HepG2 (cell line): ENCODE measurements around the gene RNASE4. TPM values are rescaled to one million over a fixed set of nuclear protein-coding genes. Genes with fewer than 3 reads are reported as not detected.
A peak's percentile ranks its signal among the peaks of the same experiment; 100 is the strongest.

Source experiments
- ATF3 ChIP-seq: sonication (generic); formaldehyde crosslinking; IDR thresholded peaks from 2 replicates; pipeline ENCODE4 v1.4.0; 2020; ENCODE audit warnings: missing genetic modification reagents
- BCL3 ChIP-seq: sonication (generic); formaldehyde crosslinking; IDR thresholded peaks from 2 replicates; pipeline ENCODE4 v1.5.1; 2020; ENCODE audit warnings: mild to moderate bottlenecking, missing genetic modification reagents, moderate library complexity
- ELF1 ChIP-seq: sonication (generic); formaldehyde crosslinking; IDR thresholded peaks from 2 replicates; pipeline ENCODE4 v1.4.0; 2020; ENCODE audit warnings: missing genetic modification reagents
- HNRNPK ChIP-seq: fragments of 200-400 bp; formaldehyde crosslinking; IDR thresholded peaks from 2 replicates; pipeline ENCODE4 v1.6.1; 2018; ENCODE audit warnings: low read length, low read depth, moderate library complexity, mild to moderate bottlenecking; ENCODE audit not compliant: poor library complexity, severe bottlenecking
- PBX3 ChIP-seq: sonication (generic); formaldehyde crosslinking; IDR thresholded peaks from 2 replicates; pipeline ENCODE4 v1.8.1; 2023; ENCODE audit warnings: missing genetic modification reagents, inconsistent platforms, borderline replicate concordance
- SMAD1 ChIP-seq: sonication (generic); formaldehyde crosslinking; IDR thresholded peaks from 2 replicates; pipeline ENCODE4 v1.4.0; 2020; ENCODE audit warnings: missing genetic modification reagents, low read depth, mild to moderate bottlenecking, borderline replicate concordance
- SUZ12 ChIP-seq: fragments of 150-350 bp; IDR thresholded peaks from 2 replicates; pipeline ENCODE4 v1.6.1; 2014; ENCODE audit warnings: low read depth, low read length
- ZKSCAN8 ChIP-seq: IDR thresholded peaks from 2 replicates; pipeline ENCODE4 v1.6.1; 2016; ENCODE audit warnings: borderline replicate concordance, missing genetic modification reagents, missing compliant biosample characterization
- ZNF10 ChIP-seq: sonication (generic); formaldehyde crosslinking; IDR thresholded peaks from 2 replicates; pipeline ENCODE4 v1.4.0; 2020; ENCODE audit warnings: mild to moderate bottlenecking, low read depth, missing genetic modification reagents, borderline replicate concordance
- ZNF354B ChIP-seq: sonication (generic); formaldehyde crosslinking; IDR thresholded peaks from 2 replicates; pipeline ENCODE4 v1.8.0; 2022; ENCODE audit warnings: mild to moderate bottlenecking, missing genetic modification reagents
- ZNF549 ChIP-seq: sonication (generic); formaldehyde crosslinking; IDR thresholded peaks from 2 replicates; pipeline ENCODE4 v1.5.0; 2020; ENCODE audit warnings: missing genetic modification reagents
- ZNF567 ChIP-seq: sonication (generic); formaldehyde crosslinking; IDR thresholded peaks from 2 replicates; pipeline ENCODE4 v1.8.1; 2023; ENCODE audit warnings: mild to moderate bottlenecking, missing genetic modification reagents, borderline replicate concordance
- ZNF770 ChIP-seq: sonication (generic); formaldehyde crosslinking; IDR thresholded peaks from 2 replicates; pipeline ENCODE4 v1.5.0; 2020; ENCODE audit warnings: mild to moderate bottlenecking, missing genetic modification reagents
- polyA plus RNA-seq, 8 experiments: library from polyadenylated mRNA; depleted of rRNA in 3 of 8; stranded (reverse) in 7 of 8; unstranded in 1 of 8; fragments of >200 nt; fragmentation: Illumina TruSeq in 4 of 8; extraction: Trizol in 4 of 8; gene quantifications; 2 replicates each; pipeline versions ENCODE4 v1.2.1 to v1.2.3, GENCODE V29; 2011 to 2016; ENCODE audit warnings: low read depth in 4 of 8, missing spikeins in 1 of 8, mixed read lengths in 1 of 8; ENCODE audit not compliant: insufficient read depth in 1 of 8
- total RNA-seq, 5 experiments: library from RNA; depleted of rRNA; stranded (reverse); fragments of >200 nt; fragmentation: Illumina TruSeq; extraction: Trizol; gene quantifications; 2 replicates each; pipeline ENCODE4 v1.2.3, GENCODE V29; 2016; ENCODE audit warnings: low read depth in 1 of 5
- TF ChIP-seq, protein P1 (sequence below): sonication (generic); formaldehyde crosslinking; IDR thresholded peaks from 2 replicates; pipeline ENCODE4 v1.4.0; 2020; ENCODE audit warnings: missing genetic modification reagents, borderline replicate concordance
- TF ChIP-seq, protein P2 (sequence below): sonication (generic); formaldehyde crosslinking; IDR thresholded peaks from 2 replicates; pipeline ENCODE4 v1.4.0; 2020; ENCODE audit warnings: missing genetic modification reagents, borderline replicate concordance
- TF ChIP-seq, protein P3 (sequence below): IDR thresholded peaks from 2 replicates; pipeline ENCODE4 v1.6.1; 2016; ENCODE audit warnings: low read depth, control low read depth

Gene RNASE4
- total and polyA plus RNA-seq, 2 of the 13 experiments (the other 11 are each of a cell fraction or from before 2014, with no cell fraction given): 109 to 983 TPM

DNA sequence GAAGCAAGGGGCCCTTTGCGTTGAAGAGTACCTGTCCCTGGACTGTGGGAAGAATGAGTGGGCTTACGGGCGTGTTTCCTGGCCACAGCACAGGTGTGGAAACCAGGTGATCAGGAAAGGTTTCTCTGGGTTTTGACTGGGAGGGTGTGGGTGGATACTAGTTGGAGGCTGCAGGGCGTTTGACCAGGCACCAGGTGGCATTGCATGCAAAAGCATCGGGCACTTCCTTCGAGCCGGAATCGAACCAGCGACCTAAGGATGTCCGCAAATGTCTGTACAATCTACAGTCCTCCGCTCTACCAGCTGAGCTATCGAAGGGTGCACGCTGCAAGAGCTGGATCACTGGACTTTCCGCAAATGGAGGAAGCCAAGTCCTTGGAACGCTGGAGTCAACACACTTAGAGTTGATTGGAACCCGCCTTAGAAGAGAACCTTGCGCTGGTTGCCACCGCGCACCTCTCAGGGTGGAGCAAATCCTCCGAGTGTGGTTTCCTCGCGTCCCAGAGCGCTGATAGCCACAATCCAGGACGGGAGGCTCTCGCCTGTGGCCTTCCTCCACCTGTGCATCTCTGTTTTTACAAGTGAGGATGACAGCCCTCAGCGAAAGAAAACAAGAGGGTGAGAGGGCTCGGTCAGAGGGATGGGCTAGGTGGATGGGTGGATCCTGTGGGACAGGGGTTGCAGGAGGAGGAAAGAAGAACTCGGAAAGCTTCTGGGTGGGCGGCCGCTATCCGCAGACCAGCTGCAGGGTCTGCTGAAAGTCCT lies 21.2 kb upstream of the RNASE4 start (continued):
- TF ChIP-seq ZNF770 (CRISPR knock-in tag) (no peak), SMAD1 (CRISPR knock-in tag) (no peak), ATF3 (CRISPR knock-in tag) (peak; percentile 31; the same call in 1 of the 2 replicates), HNRNPK (no peak), SUZ12 (no peak), ELF1 (CRISPR knock-in tag) (peak; percentile 14; the same call in 1 of the 2 replicates), ZNF567 (no peak), PBX3 (CRISPR knock-in tag) (no peak), ZNF10 (CRISPR knock-in tag) (no peak), ZNF354B (CRISPR knock-in tag) (no peak), ZNF549 (CRISPR knock-in tag) (no peak), BCL3 (0 out of 2 replicates have a peak, but pooled peaks have one; percentile 68), ZKSCAN8 (CRISPR knock-in tag) (0 out of 2 replicates have a peak, but pooled peaks have one; percentile 44)
- TF ChIP-seq, protein P1, sequence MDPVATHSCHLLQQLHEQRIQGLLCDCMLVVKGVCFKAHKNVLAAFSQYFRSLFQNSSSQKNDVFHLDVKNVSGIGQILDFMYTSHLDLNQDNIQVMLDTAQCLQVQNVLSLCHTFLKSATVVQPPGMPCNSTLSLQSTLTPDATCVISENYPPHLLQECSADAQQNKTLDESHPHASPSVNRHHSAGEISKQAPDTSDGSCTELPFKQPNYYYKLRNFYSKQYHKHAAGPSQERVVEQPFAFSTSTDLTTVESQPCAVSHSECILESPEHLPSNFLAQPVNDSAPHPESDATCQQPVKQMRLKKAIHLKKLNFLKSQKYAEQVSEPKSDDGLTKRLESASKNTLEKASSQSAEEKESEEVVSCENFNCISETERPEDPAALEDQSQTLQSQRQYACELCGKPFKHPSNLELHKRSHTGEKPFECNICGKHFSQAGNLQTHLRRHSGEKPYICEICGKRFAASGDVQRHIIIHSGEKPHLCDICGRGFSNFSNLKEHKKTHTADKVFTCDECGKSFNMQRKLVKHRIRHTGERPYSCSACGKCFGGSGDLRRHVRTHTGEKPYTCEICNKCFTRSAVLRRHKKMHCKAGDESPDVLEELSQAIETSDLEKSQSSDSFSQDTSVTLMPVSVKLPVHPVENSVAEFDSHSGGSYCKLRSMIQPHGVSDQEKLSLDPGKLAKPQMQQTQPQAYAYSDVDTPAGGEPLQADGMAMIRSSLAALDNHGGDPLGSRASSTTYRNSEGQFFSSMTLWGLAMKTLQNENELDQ (CRISPR knock-in tag): no peak
- TF ChIP-seq, protein P2, sequence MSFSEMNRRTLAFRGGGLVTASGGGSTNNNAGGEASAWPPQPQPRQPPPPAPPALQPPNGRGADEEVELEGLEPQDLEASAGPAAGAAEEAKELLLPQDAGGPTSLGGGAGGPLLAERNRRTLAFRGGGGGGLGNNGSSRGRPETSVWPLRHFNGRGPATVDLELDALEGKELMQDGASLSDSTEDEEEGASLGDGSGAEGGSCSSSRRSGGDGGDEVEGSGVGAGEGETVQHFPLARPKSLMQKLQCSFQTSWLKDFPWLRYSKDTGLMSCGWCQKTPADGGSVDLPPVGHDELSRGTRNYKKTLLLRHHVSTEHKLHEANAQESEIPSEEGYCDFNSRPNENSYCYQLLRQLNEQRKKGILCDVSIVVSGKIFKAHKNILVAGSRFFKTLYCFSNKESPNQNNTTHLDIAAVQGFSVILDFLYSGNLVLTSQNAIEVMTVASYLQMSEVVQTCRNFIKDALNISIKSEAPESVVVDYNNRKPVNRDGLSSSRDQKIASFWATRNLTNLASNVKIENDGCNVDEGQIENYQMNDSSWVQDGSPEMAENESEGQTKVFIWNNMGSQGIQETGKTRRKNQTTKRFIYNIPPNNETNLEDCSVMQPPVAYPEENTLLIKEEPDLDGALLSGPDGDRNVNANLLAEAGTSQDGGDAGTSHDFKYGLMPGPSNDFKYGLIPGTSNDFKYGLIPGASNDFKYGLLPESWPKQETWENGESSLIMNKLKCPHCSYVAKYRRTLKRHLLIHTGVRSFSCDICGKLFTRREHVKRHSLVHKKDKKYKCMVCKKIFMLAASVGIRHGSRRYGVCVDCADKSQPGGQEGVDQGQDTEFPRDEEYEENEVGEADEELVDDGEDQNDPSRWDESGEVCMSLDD: no peak
- TF ChIP-seq, protein P3, sequence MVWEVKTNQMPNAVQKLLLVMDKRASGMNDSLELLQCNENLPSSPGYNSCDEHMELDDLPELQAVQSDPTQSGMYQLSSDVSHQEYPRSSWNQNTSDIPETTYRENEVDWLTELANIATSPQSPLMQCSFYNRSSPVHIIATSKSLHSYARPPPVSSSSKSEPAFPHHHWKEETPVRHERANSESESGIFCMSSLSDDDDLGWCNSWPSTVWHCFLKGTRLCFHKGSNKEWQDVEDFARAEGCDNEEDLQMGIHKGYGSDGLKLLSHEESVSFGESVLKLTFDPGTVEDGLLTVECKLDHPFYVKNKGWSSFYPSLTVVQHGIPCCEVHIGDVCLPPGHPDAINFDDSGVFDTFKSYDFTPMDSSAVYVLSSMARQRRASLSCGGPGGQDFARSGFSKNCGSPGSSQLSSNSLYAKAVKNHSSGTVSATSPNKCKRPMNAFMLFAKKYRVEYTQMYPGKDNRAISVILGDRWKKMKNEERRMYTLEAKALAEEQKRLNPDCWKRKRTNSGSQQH: no peak
